HG03139 (cell line): ENCODE data around the gene ENO1.
A peak's percentile ranks its signal among the peaks of the same experiment; 100 is the strongest.

ENCODE experiments used
- ATAC-seq: cut with Tn5 transposase; IDR thresholded peaks from one replicate; pipeline ENCODE4 v1.9.1; 2021; ENCODE audit not compliant: unreplicated experiment

Gene ENO1

GRCh38 chr1:8871965-8872399 lies 6.5 kb downstream of the ENO1 start:
- no peak for ATAC-seq

DNA sequence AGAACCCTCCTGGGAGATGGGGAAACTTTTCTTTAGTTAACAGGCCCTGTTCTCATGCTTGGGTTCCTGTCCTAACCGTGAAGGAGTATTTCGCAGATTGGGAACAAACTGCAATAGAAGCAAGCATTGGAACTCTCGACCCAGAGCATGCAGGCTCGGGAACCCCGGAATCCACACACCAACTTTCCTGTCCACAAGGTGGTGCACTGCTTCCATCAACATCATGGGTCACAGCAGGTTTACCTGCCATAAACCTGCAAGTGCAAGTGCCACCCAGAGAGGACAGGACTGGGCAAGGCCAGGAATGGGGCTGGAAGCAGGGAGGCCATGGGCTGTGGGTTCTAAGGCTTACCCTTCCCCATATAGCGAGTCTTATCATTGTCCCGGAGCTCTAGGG lies 6.9 kb downstream of the ENO1 start:
- no peak for ATAC-seq

GRCh38 chr1:8870616-8871538 lies 7.6 kb downstream of the ENO1 start:
- ATAC-seq: no peak

GRCh38 chr1:8870103-8870502 lies 8.4 kb downstream of the ENO1 start:
- ATAC-seq: no peak

DNA sequence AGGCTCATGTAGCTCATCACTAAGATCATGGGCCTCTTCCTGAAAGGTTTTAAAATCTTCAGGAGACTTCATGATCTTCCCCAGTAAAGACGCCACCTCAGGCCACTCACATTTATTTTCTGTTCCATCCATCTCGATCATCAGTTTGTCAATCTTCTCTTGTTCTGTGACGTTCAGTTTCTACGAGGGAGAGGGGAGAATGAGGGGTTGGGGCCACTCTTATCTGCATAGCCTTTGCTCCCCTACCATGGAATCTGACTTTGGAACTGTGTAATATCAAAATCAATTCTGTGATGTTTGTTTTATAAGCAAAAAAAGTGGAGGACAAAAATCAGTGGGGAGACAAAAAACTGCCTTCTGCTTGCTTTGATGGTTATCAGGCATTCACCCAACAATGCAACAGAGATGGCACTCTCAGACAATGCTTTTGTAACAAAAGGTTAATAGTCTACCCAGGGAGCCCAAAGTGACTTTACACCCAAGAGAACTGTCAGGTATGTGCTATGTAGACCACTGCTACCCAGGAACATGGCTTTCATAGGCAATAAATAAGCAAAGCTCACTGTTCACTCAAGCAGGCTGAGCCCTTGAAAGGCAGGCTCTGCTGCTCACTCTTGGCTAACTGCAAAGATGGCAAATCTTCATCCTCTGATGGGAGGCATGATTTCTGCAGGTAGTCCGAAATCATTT lies 10.5 kb downstream of the ENO1 start:
- no peak for ATAC-seq

- ATAC-seq: no peak
Observed at GRCh38 chr1:8866792-8867415, 11.6 kb downstream of the ENO1 start.

DNA sequence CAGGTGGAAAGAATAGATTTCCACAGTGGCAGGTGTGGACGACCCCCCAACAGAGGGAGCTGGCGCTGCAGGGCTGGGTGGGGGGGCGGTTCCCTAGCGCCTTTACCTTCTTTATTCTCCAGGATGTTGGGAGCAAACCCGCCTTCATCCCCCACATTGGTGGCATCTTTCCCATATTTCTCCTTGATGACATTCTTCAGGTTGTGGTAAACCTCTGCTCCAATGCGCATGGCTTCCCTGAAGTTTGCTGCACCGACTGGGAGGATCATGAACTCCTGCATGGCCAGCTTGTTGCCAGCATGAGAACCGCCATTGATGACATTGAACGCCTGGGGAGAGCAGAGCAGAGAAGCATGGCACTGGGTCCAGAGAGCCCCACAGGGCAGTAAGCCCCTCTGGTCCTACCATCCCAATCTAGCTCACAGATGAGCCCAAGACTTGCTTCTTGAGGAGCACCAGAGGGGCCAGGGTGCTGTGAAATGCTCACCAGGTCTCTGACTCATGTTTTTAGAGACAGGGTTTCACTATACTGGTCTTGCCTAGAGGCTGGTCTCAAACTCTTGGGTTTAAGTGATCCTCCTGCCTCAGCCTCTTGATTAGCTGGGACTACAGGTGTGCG lies 12.2 kb downstream of the ENO1 start:
- no peak for ATAC-seq

- no peak for ATAC-seq
Observed at GRCh38 chr1:8864713-8865344, 13.7 kb downstream of the ENO1 start.

GRCh38 chr1:8863794-8864233 lies 14.7 kb downstream of the ENO1 start:
- no peak for ATAC-seq

- ATAC-seq: no peak
Observed at GRCh38 chr1:8863138-8863537, 15.3 kb downstream of the ENO1 start.

GRCh38 chr1:8862528-8862927 lies 16.0 kb downstream of the ENO1 start:
- ATAC-seq: no peak

DNA sequence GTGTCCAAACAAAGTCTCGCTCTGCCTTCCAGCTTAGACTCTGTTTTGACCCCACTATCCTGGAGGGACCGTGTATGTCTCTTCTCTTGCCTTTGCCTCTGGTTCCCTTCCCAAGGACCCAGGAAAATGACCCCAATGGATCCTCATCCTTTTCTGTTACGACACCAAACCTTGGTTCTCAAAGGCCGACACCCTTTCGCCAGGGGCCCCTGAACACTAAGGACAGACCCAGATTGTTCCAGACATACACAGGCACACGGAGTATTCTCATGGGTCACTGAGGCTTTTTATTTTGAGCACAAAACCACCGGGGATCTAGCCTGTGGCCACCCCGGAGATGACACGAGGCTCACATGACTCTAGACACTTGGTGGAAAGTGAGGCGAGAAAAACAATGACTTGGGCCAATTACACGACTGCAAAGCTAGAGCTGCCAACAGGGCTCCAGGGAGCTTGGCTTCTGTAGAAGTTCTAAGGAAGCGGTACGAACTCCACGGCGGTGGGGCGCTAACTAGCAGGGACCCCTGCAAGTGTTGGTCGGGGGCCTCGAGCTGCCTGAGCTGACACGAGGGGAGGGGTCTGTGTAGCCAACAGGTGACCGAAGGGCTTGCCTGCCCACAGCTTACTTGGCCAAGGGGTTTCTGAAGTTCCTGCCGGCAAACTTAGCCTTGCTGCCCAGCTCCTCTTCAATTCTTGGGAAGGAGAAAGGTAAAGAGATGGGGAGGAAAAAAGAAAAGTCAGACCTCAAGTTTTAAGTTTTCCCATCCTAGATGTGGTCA lies 17.6 kb downstream of the ENO1 start:
- no peak for ATAC-seq

GRCh38 chr1:8858888-8859706 lies 19.4 kb downstream of the ENO1 start:
- no peak for ATAC-seq

DNA sequence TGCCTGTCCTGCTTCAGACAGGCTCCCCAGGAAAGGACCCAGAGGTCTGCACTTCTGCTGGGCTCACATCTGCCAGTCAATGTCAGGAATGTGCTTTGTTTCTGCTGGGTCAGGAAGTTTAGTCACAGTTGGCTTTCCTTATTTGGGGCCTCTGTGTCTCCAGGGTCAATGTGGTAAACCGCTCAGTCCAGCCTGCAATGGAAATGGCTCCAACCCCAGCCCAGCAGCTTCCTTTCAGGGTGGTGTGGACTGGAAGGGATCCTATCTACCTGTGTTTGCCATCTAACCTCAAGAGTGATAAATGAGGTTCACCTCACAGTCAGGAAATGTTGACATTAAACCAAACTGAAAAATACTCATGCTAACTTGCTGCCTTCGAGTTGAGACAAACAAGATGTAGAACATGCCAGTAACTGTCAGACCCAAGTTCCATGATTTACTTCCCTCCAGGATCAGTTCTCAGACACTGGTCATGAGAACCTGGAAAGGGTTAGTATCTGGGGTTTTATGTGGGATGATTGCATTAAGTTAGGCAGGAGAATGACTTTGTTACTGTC lies 20.3 kb downstream of the ENO1 start:
- ATAC-seq: no peak

- no peak for ATAC-seq
Observed at GRCh38 chr1:8856689-8857412, 21.6 kb downstream of the ENO1 start.

GRCh38 chr1:8854240-8854639 lies 24.2 kb downstream of the ENO1 start:
- ATAC-seq: no peak

- ATAC-seq: no peak
Observed at GRCh38 chr1:8851060-8851459, 27.4 kb downstream of the ENO1 start.

GRCh38 chr1:8848663-8849386 lies 29.7 kb downstream of the ENO1 start:
- ATAC-seq: peak; percentile 62
